ENCODE measurements around the gene PLEKHM3. TPM values are rescaled to one million over a fixed set of nuclear protein-coding genes. Genes with fewer than 3 reads are reported as not detected.

PLEKHM3 gene
- total and polyA plus RNA-seq, 2 of the 13 experiments (the other 11 are each of a cell fraction or from before 2014, with no cell fraction given): 4.5 to 4.7 TPM

- TF ChIP-seq SNAPC4 (CRISPR knock-in tag; IDR thresholded peaks at IDR 0.05) (no peak), SKI (IDR thresholded peaks at IDR 0.05; ENCODE audit: partially characterized antibody) (no peak), ZNF503 (CRISPR knock-in tag; IDR thresholded peaks at IDR 0.05) (peak; percentile 28; the same call in 1 of the 2 replicates), CERS6 (CRISPR knock-in tag; IDR thresholded peaks at IDR 0.05) (no peak), HNF4A (CRISPR knock-in tag; IDR thresholded peaks at IDR 0.05) (0 out of 2 replicates have a peak, but pooled peaks have one; percentile 18), ZNF83 (CRISPR knock-in tag; IDR thresholded peaks at IDR 0.05; ENCODE audit: borderline replicate concordance) (no peak), MBNL3 (CRISPR knock-in tag; conservative IDR thresholded peaks at IDR 0.05) (no peak), HNF4G (IDR thresholded peaks at IDR 0.05; ENCODE audit: borderline replicate concordance, low read depth, low read length) (0 out of 2 replicates have a peak, but pooled peaks have one; percentile 14), HNF4G (CRISPR knock-in tag; IDR thresholded peaks at IDR 0.05; ENCODE audit: borderline replicate concordance, low read depth) (no peak), SMAD1 (CRISPR knock-in tag; IDR thresholded peaks at IDR 0.05; ENCODE audit: borderline replicate concordance, low read depth) (no peak), TCF7 (IDR thresholded peaks at IDR 0.05; ENCODE audit: low read depth) (0 out of 2 replicates have a peak, but pooled peaks have one; percentile 25), NCOR1 (IDR thresholded peaks at IDR 0.05; ENCODE audit: borderline replicate concordance, low read length) (0 out of 2 replicates have a peak, but pooled peaks have one; percentile 21), MTF2 (CRISPR knock-in tag; IDR thresholded peaks at IDR 0.05; ENCODE audit: borderline replicate concordance) (no peak)
- TF ChIP-seq, protein P1, sequence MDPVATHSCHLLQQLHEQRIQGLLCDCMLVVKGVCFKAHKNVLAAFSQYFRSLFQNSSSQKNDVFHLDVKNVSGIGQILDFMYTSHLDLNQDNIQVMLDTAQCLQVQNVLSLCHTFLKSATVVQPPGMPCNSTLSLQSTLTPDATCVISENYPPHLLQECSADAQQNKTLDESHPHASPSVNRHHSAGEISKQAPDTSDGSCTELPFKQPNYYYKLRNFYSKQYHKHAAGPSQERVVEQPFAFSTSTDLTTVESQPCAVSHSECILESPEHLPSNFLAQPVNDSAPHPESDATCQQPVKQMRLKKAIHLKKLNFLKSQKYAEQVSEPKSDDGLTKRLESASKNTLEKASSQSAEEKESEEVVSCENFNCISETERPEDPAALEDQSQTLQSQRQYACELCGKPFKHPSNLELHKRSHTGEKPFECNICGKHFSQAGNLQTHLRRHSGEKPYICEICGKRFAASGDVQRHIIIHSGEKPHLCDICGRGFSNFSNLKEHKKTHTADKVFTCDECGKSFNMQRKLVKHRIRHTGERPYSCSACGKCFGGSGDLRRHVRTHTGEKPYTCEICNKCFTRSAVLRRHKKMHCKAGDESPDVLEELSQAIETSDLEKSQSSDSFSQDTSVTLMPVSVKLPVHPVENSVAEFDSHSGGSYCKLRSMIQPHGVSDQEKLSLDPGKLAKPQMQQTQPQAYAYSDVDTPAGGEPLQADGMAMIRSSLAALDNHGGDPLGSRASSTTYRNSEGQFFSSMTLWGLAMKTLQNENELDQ (CRISPR knock-in tag; IDR thresholded peaks at IDR 0.05; ENCODE audit: borderline replicate concordance): no peak
These were observed 95.4 kb downstream of the PLEKHM3 start (continued) for GRCh38 chr2:207929923-207930322.

Data from HepG2 (cell line).